ENCODE data around the gene ITPK1. TPM values are rescaled to one million over a fixed set of nuclear protein-coding genes. Genes with fewer than 3 reads are reported as not detected.

The ITPK1 gene
- total and polyA plus RNA-seq, 2 experiments from 2014 or later = 35.9 to 101 TPM

DNA sequence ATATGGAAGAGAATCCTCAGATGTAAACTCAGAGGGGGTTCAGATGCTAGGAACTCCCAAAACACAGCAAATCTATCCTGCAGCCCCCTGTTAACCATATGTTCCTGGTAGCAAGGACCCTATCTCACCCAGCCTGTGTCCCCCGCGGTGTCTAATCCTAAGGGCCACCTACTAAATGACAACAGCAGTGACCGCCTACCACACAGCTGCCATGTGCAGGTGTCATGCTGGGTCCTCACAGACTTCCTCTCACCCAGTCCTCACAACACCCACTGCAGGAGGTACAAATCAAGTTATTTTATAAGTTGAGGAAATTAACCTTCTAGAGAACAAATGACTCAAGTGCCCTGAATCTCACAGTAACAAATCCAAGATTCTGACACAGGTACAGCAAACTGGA, 73.9 kb downstream of the ITPK1 start:
- Histone ChIP-seq H3K4me3 (no peak overlapping the region), H3K27ac (ENCODE audit: low read depth) (no peak overlapping the region), H3F3A (replicated peaks; ENCODE audit: low read depth) (0 out of 2 replicates have a peak, but pooled peaks cover 4% of the 10 kb centered on the region), H3K79me2 (replicated peaks; ENCODE audit: insufficient read depth) (peaks cover 96% of the 10 kb centered on the region), H3K4me1 (ENCODE audit: insufficient read depth) (peaks cover 66% of the 10 kb centered on the region), H3K9me2 (ENCODE audit: insufficient read depth) (no peaks in the 10 kb centered on the region), H3K4me2 (0 out of 2 replicates have a peak overlapping the region, but pooled peaks have one; percentile 43), H3K27me3 (ENCODE audit: insufficient read depth) (no peaks in the 10 kb centered on the region), H3K36me3 (ENCODE audit: insufficient read depth) (no peaks in the 10 kb centered on the region), H2AFZ (no peak overlapping the region), H4K20me1 (replicated peaks; ENCODE audit: insufficient read depth) (peaks cover 29% of the 10 kb centered on the region)
- ATAC-seq (no peak), DNase-seq (ENCODE audit: low spot score) (no peak)
- H3K27me3 Mint-ChIP-seq (ENCODE audit: insufficient read depth, low read depth, poor library complexity) = peaks cover 40% of the 10 kb centered on the region
- H3K4me3 Mint-ChIP-seq = peak overlapping the region; percentile 5; the same call in 1 of the 3 replicates
- peak overlapping the region; percentile 55 for H3K27ac Mint-ChIP-seq
- H3K9me3 Mint-ChIP-seq = no peaks in the 10 kb centered on the region; the same call in 1 of the 3 replicates
- TF ChIP-seq JUNB (IDR thresholded peaks at IDR 0.05; ENCODE audit: unreplicated experiment) (no peak), POLR2AphosphoS5 (IDR thresholded peaks at IDR 0.05; ENCODE audit: low read depth) (no peak), EZH2 (IDR thresholded peaks at IDR 0.05; ENCODE audit: low read depth, unreplicated experiment) (no peak), ZNF331 (CRISPR knock-in tag; IDR thresholded peaks at IDR 0.05; ENCODE audit: low read depth) (no peak), CREB1 (CRISPR knock-in tag; IDR thresholded peaks at IDR 0.05; ENCODE audit: low read depth) (no peak), NANOG (IDR thresholded peaks at IDR 0.05; ENCODE audit: borderline replicate concordance) (no peak), STAT1 (IDR thresholded peaks at IDR 0.05; ENCODE audit: unreplicated experiment) (no peak), EZH2phosphoT487 (IDR thresholded peaks at IDR 0.05; ENCODE audit: unreplicated experiment) (no peak)
- TF ChIP-seq, protein P1, sequence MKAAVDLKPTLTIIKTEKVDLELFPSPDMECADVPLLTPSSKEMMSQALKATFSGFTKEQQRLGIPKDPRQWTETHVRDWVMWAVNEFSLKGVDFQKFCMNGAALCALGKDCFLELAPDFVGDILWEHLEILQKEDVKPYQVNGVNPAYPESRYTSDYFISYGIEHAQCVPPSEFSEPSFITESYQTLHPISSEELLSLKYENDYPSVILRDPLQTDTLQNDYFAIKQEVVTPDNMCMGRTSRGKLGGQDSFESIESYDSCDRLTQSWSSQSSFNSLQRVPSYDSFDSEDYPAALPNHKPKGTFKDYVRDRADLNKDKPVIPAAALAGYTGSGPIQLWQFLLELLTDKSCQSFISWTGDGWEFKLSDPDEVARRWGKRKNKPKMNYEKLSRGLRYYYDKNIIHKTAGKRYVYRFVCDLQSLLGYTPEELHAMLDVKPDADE (IDR thresholded peaks at IDR 0.05) = no peak
- TF ChIP-seq, protein P2, sequence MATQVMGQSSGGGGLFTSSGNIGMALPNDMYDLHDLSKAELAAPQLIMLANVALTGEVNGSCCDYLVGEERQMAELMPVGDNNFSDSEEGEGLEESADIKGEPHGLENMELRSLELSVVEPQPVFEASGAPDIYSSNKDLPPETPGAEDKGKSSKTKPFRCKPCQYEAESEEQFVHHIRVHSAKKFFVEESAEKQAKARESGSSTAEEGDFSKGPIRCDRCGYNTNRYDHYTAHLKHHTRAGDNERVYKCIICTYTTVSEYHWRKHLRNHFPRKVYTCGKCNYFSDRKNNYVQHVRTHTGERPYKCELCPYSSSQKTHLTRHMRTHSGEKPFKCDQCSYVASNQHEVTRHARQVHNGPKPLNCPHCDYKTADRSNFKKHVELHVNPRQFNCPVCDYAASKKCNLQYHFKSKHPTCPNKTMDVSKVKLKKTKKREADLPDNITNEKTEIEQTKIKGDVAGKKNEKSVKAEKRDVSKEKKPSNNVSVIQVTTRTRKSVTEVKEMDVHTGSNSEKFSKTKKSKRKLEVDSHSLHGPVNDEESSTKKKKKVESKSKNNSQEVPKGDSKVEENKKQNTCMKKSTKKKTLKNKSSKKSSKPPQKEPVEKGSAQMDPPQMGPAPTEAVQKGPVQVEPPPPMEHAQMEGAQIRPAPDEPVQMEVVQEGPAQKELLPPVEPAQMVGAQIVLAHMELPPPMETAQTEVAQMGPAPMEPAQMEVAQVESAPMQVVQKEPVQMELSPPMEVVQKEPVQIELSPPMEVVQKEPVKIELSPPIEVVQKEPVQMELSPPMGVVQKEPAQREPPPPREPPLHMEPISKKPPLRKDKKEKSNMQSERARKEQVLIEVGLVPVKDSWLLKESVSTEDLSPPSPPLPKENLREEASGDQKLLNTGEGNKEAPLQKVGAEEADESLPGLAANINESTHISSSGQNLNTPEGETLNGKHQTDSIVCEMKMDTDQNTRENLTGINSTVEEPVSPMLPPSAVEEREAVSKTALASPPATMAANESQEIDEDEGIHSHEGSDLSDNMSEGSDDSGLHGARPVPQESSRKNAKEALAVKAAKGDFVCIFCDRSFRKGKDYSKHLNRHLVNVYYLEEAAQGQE (IDR thresholded peaks at IDR 0.05; ENCODE audit: unreplicated experiment) = no peak
- TF ChIP-seq, protein P3, sequence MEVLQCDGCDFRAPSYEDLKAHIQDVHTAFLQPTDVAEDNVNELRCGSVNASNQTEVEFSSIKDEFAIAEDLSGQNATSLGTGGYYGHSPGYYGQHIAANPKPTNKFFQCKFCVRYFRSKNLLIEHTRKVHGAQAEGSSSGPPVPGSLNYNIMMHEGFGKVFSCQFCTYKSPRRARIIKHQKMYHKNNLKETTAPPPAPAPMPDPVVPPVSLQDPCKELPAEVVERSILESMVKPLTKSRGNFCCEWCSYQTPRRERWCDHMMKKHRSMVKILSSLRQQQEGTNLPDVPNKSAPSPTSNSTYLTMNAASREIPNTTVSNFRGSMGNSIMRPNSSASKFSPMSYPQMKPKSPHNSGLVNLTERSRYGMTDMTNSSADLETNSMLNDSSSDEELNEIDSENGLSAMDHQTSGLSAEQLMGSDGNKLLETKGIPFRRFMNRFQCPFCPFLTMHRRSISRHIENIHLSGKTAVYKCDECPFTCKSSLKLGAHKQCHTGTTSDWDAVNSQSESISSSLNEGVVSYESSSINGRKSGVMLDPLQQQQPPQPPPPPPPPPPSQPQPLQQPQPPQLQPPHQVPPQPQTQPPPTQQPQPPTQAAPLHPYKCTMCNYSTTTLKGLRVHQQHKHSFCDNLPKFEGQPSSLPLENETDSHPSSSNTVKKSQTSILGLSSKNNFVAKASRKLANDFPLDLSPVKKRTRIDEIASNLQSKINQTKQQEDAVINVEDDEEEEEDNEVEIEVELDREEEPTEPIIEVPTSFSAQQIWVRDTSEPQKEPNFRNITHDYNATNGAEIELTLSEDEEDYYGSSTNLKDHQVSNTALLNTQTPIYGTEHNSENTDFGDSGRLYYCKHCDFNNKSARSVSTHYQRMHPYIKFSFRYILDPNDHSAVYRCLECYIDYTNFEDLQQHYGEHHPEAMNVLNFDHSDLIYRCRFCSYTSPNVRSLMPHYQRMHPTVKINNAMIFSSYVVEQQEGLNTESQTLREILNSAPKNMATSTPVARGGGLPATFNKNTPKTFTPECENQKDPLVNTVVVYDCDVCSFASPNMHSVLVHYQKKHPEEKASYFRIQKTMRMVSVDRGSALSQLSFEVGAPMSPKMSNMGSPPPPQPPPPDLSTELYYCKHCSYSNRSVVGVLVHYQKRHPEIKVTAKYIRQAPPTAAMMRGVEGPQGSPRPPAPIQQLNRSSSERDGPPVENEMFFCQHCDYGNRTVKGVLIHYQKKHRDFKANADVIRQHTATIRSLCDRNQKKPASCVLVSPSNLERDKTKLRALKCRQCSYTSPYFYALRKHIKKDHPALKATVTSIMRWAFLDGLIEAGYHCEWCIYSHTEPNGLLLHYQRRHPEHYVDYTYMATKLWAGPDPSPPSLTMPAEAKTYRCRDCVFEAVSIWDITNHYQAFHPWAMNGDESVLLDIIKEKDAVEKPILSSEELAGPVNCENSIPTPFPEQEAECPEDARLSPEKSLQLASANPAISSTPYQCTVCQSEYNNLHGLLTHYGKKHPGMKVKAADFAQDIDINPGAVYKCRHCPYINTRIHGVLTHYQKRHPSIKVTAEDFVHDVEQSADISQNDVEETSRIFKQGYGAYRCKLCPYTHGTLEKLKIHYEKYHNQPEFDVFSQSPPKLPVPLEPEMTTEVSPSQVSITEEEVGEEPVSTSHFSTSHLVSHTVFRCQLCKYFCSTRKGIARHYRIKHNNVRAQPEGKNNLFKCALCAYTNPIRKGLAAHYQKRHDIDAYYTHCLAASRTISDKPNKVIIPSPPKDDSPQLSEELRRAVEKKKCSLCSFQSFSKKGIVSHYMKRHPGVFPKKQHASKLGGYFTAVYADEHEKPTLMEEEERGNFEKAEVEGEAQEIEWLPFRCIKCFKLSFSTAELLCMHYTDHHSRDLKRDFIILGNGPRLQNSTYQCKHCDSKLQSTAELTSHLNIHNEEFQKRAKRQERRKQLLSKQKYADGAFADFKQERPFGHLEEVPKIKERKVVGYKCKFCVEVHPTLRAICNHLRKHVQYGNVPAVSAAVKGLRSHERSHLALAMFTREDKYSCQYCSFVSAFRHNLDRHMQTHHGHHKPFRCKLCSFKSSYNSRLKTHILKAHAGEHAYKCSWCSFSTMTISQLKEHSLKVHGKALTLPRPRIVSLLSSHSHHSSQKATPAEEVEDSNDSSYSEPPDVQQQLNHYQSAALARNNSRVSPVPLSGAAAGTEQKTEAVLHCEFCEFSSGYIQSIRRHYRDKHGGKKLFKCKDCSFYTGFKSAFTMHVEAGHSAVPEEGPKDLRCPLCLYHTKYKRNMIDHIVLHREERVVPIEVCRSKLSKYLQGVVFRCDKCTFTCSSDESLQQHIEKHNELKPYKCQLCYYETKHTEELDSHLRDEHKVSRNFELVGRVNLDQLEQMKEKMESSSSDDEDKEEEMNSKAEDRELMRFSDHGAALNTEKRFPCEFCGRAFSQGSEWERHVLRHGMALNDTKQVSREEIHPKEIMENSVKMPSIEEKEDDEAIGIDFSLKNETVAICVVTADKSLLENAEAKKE (CRISPR knock-in tag; IDR thresholded peaks at IDR 0.05) = no peak
- TF ChIP-seq, protein P4, sequence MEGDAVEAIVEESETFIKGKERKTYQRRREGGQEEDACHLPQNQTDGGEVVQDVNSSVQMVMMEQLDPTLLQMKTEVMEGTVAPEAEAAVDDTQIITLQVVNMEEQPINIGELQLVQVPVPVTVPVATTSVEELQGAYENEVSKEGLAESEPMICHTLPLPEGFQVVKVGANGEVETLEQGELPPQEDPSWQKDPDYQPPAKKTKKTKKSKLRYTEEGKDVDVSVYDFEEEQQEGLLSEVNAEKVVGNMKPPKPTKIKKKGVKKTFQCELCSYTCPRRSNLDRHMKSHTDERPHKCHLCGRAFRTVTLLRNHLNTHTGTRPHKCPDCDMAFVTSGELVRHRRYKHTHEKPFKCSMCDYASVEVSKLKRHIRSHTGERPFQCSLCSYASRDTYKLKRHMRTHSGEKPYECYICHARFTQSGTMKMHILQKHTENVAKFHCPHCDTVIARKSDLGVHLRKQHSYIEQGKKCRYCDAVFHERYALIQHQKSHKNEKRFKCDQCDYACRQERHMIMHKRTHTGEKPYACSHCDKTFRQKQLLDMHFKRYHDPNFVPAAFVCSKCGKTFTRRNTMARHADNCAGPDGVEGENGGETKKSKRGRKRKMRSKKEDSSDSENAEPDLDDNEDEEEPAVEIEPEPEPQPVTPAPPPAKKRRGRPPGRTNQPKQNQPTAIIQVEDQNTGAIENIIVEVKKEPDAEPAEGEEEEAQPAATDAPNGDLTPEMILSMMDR (conservative IDR thresholded peaks at IDR 0.05; ENCODE audit: low read depth in 2 of 2) = no peak
- peaks cover 88% of the 10 kb centered on the region for H3K4me1 Mint-ChIP-seq
- no peaks in the 10 kb centered on the region for H3K36me3 Mint-ChIP-seq (ENCODE audit: low read depth)

Data from GM23338 (cell line).